ENCODE results near the gene GPR31.

DNA sequence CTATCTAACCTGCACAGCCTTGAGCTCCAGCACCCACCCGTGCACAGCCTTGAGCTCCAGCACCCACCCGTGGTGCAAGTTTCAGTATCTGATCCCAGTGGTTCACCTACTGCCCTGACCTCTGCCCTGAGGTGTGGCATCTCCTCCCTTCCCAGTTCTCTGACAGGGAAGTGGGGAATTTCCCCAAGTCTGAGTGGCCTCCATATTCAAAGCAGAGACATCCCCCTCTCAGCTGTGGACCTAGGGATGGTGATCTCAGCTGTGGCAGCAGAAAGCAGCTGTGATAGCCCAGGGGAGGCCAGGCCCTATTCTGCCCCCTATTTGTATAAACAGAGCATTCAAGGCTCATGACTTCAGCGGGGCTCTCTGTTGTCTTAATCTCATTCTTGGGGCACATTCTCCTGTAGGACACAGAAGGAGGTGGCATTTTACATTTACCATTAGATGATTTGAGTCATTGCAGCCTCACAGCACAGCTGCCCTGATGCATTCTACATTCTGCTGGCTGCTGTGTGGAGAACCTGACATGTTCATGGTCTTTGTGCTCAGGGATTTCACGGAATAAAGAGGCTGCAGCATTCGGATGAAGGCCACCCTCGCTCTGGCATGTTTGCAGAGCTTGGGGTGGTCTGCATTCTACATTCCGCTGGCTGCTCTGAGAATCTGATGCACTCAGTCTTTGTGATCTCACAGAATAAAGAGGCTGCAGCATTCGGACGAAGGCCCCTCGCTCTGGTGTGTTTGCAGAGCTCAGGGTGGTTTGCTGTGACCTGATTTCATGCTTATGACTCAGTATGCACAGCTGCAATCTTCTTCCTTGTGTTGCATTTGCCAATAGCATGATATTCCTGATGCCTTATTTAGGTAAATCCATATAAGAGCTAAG is 16.9 kb downstream of the GPR31 start:
- TF ChIP-seq CTCF (IDR thresholded peaks at IDR 0.05; ENCODE audit: poor library complexity) (no peak), EZH2phosphoT487 (IDR thresholded peaks at IDR 0.05; ENCODE audit: low read depth, severe bottlenecking, unreplicated experiment) (no peak), EZH2 (IDR thresholded peaks at IDR 0.05; ENCODE audit: borderline replicate concordance) (no peak)
